ENCODE results near the gene ADM2.

- TF ChIP-seq, protein P1, sequence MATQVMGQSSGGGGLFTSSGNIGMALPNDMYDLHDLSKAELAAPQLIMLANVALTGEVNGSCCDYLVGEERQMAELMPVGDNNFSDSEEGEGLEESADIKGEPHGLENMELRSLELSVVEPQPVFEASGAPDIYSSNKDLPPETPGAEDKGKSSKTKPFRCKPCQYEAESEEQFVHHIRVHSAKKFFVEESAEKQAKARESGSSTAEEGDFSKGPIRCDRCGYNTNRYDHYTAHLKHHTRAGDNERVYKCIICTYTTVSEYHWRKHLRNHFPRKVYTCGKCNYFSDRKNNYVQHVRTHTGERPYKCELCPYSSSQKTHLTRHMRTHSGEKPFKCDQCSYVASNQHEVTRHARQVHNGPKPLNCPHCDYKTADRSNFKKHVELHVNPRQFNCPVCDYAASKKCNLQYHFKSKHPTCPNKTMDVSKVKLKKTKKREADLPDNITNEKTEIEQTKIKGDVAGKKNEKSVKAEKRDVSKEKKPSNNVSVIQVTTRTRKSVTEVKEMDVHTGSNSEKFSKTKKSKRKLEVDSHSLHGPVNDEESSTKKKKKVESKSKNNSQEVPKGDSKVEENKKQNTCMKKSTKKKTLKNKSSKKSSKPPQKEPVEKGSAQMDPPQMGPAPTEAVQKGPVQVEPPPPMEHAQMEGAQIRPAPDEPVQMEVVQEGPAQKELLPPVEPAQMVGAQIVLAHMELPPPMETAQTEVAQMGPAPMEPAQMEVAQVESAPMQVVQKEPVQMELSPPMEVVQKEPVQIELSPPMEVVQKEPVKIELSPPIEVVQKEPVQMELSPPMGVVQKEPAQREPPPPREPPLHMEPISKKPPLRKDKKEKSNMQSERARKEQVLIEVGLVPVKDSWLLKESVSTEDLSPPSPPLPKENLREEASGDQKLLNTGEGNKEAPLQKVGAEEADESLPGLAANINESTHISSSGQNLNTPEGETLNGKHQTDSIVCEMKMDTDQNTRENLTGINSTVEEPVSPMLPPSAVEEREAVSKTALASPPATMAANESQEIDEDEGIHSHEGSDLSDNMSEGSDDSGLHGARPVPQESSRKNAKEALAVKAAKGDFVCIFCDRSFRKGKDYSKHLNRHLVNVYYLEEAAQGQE (IDR thresholded peaks at IDR 0.05; ENCODE audit: low read depth, low read length): no peak
- TF ChIP-seq FOXJ3 (CRISPR knock-in tag; IDR thresholded peaks at IDR 0.05): no peak
- TF ChIP-seq TAF1 (IDR thresholded peaks at IDR 0.05; ENCODE audit: borderline replicate concordance, low read depth, low read length): no peak
- TF ChIP-seq, protein P2, sequence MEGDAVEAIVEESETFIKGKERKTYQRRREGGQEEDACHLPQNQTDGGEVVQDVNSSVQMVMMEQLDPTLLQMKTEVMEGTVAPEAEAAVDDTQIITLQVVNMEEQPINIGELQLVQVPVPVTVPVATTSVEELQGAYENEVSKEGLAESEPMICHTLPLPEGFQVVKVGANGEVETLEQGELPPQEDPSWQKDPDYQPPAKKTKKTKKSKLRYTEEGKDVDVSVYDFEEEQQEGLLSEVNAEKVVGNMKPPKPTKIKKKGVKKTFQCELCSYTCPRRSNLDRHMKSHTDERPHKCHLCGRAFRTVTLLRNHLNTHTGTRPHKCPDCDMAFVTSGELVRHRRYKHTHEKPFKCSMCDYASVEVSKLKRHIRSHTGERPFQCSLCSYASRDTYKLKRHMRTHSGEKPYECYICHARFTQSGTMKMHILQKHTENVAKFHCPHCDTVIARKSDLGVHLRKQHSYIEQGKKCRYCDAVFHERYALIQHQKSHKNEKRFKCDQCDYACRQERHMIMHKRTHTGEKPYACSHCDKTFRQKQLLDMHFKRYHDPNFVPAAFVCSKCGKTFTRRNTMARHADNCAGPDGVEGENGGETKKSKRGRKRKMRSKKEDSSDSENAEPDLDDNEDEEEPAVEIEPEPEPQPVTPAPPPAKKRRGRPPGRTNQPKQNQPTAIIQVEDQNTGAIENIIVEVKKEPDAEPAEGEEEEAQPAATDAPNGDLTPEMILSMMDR (IDR thresholded peaks at IDR 0.05): no peak
These were observed 27.6 kb downstream of the ADM2 start for GRCh38 chr22:50508897-50509296.

Data from SK-N-SH (cell line).